ENCODE results near the gene SYAP1.
"Not testable (repeated sequence)": the region's sequence is repeated elsewhere in the genome, so short reads cannot be mapped to it uniquely, and the experiment has no call there.

The SYAP1 gene

DNA sequence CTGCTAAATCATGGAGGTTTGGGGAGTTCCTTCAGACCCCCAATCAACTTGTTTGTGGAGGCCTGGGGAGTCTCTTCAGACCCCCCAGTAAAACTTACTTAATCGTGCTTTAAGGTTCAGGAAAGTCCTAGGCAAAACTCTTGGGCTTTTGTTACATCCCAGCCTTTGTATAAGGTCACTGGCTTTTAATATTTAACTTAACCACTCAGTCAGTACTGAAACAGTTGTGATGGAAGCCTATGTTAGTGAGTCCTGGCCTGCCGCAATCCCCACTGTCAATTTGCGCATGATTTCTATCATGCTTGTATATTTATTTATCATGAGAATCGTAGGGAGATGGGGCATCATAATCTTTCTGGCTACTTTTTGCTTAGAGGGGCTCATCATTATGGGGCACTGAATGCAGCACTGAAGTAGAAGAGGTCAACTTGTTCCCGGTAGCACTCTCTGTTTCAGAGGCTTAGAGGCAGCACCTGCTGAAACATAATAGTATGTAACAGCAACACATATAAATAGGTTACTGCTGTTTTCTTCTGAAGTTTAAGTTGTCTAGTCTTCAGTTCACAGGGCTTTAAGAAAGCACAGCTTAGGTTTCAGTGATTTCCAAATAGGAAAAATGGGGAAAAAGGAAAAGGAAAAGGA, 7.1 kb downstream of the SYAP1 start:
- not testable (repeated sequence) for DNase-seq

DNA sequence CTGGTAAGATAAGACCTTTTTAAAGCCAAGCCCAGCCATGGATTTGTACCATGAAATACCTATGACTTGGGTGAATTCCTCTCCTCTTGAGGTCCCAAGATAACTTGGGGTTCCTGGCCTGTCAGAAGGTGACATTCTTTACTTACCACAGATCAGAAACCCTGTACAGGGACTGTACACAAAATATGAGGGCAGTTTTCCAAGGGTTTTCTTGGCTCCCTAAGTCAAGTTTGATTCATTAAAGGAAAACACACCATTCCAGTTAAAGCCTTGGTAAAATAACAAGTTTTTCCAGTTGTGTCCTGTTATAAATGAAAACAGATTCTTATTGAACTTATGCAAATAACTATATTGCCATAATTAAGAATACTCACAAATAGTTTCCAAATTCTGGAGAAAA, 8.2 kb downstream of the SYAP1 start:
- no peak for DNase-seq

DNA sequence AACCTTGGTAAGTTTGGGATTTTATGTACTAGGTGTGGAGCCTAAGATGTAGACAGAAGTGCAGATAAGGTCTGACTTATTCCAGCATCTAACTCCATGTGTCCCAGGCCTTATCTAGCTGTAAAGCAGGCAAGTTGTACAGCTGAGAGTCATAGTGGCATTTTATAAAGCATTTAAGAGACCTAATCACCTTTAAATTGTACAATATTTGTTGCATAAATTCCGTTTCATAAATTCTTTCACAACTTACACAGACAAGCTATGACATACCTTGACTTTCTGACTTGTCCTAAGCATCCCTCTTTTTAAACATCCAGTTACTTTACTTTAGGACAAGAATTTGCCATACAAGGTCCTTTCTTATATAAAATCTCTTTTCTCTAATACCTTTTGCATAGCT, 11.0 kb downstream of the SYAP1 start:
- no peak for DNase-seq

DNA sequence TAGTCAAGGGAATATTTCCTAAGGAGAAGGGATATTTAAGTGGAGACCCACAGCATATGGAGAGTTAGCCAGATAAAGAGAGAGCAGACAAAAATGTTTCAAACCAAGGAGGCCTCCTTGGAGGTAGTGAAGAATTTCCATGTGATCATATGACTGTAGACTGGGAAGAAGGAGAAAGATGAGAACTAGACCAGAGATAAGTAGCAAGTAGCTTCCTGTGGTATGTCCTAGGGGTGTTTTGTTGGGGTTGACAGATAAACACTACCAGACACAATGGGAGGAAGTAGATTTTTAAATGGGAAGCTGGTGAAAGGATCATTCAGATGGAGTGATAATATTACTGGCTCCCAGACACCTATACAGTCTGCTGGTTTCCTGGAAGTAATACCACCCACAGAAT, 13.6 kb downstream of the SYAP1 start:
- DNase-seq, result no peak

DNA sequence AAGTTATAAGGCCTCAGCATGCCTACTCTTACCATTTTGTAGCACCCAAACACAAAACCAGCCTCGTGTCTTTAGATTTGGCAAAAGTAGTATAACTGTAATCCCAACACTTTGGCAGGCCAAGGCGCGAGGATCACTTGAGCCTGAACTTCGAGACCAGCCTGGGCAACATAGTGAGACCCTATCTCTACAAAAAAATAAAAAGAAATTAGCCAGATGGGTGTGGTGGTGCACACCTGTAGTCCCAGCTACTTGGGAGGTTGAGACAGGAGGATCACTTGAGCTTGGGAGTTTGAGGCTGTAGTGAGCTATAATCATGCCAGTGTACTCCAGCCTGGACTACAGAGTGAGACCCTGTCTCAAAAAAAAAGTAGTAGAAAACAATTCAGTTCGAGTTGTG, 17.6 kb downstream of the SYAP1 start:
- DNase-seq, result no peak

DNA sequence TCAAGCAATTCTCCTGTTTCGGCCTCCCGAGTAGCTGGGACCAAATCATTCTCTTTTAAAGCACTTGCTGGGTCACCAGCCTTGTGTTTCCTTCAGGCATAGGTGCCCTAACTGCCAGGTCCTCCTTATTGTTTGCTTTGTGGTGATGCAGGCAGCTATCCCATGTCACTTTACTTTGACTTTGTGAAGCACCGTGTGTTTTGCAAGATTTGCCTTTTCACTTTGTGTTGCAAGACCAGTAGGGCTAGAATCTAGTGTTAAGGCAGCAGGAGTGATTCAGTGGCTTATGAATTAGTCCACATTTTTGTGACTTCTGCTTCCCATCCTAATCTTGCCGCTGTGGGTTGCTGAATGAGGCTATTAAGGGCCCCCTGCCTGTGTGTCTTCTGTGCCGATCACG, 20.2 kb downstream of the SYAP1 start:
- no peak for DNase-seq

DNA sequence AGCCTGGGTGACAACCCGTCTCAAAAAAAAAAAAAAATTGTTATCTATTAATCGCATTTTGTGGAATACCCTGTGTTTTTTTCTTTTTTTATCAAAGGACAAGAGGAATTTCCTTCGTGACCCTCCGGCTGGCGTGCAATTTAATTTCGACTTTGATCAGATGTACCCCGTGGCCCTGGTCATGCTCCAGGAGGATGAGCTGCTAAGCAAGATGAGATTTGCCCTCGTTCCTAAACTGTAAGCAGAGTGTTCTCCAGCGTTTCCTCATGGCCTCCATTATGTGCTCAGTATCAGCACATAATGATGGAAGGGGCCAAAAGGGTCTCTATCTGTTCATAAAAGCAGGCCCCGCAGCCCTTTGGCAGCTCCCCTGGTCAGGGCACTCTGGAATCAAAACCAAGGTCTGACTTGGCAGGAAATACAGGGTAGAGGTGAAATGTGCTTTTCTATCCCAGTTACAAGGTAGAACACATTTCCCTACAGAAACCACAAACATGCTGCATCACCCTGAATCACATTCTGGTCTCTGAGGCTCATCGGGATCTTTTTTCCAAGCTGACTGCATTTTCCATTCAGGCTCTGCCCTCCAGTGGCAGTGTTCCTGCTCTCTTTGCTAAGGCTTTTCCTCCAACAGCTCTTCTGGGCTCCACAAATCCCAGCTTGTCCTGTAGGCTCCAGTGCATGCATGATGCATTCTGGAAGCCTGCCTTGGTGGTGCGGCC, 24.4 kb downstream of the SYAP1 start:
- DNase-seq, result no peak

DNA sequence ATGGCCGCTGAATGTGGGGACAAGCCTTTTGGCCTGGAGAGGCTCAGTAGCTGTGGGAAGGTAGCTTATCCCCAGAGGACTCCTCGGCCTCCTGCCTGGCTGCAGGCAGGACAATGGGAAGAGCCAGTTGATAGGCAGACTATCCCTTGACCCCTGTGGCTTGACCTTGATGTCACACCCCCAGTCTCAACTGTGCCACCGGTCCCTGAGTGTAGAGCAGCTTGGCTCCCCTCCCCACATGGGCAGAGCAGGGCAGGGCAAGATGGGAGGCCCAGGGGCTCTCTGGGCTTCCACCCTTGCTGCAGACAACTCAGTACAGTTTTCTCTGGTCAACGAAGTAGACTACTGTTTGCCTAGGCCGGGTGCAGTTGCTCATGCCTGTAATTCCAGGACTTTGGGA, 25.7 kb downstream of the SYAP1 start:
- DNase-seq, result no peak

DNA sequence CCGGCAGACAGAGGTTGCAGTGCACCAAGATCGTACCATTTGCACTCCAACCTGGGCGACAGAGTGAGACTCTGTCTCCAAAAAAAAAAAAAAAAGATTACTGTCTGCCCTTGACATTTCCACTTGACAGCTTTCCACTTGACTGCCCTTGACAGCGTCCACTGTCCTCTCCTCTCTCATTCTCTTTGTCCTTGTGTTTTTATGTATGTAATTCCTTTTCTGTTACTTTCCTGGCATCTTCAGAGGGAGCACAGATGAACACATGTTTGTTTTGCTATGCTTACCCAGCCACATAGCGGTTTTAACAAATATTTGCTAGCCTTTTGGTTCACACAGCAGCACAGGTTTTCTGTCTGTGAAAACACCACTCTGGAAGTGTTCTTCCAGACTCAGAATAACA, 26.2 kb downstream of the SYAP1 start:
- no peak for DNase-seq

DNA sequence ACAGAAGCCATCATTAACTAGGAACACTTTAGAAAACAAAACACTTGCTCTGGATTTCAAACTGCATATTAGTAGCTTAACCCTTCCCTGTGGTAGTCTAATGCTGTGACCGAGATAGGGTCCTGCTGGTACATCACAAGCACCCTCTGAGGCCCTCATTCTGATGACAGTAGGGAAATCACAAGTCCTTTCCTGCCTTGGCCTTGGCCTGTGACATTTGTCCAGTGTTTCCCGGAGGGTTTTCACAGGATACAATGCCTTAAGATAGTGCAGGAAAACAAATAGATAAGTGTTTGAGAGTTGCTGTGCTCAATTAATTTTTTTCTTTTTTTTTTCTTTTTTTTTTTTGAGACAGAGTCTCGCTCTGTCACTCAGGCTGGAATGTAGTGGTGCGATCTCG, 29.0 kb downstream of the SYAP1 start:
- no peak for DNase-seq

DNA sequence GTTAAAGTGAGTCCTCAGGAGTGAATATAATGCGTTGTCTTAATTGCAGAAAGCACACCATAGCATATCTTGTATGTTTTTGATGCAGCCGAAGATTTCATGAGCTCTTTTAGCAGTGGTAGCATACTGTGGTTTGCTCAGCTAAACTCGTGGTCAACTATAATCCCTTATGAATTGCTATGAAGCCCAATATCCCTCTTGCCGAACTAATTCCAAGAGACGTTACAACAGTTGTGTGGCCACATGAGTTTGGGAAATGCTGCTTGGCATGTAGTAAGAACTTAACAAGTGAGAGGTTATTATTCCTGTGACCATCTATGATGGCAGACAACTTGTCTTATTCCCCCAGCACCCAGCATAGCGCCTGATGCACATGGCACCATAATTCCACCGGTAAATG, 30.7 kb downstream of the SYAP1 start:
- no peak for DNase-seq

DNA sequence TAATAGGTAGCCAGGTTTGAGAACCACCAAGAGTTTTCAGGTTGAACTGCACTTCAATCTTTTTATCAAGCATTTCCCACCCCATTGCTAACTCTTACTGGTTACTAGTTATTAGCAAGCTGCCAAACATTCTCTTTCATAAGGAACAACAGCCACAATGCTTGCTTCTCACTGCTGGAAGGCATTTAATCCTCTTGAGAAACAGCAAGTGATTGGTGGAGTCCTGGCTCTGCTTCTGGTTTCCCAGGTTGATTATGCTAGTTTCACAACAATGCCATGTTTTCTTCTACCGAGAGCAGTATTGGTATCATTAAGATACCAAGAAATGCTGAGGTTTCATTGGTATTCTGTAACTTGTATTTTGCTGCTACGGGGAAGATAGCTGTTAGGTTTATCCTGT, 34.6 kb downstream of the SYAP1 start:
- no peak for DNase-seq

DNA sequence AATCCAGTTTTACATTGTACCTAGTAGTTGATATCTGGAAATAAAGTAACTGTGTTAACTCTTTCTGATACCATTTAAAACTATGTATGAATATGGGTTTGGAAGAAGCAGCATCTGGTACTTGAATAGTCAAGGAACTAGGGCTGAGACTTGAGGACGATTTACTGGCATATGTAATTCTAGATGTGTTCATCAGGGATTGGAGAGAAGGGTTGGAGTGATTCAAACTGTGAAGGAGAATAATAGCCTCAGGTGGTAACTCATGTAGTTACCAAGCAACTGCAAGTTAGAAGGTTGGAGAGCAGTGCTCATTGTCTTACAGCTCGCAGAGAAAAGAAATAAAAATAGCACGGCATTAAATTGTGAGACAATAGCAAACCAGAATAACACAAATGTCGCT, 37.3 kb downstream of the SYAP1 start:
- DNase-seq, result no peak

DNA sequence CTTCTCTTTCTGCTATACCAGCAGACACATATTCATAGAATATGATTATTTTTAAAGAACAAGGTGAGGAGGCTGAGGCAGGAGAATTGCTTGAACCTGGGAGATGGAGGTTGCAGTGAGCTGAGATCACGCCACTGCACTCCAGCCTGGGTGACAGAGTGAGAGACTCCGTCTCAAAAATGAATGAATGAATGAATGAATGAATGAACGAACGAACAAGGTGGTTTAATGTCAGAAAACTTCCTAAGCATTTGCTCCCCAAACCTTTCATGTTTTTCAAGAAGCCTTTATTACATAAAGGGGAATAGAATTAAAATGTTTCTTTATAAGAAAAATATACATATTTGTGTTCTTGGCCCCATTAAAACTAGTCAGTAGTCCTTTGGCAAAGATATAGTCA, 42.1 kb downstream of the SYAP1 start:
- DNase-seq, result not testable (repeated sequence)

DNA sequence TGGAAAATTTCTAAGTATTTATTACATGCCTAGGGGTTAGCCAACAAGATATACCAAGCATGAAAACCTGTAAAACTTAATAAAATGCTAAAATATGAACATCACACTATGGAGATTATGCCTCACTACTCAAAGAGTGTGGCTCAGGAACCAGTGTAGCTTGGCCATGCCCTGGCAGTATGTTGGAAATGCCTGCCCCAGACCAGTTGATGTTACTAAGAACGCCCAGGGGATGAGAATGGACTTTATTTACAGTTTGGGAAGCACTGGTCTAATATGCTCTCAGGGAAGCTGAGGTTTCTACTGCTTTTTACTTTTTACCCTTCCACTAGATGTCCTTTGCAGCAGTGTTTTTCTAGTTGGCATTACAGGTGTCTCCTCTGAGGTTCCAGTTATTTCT, 43.2 kb downstream of the SYAP1 start:
- DNase-seq, result no peak

DNA sequence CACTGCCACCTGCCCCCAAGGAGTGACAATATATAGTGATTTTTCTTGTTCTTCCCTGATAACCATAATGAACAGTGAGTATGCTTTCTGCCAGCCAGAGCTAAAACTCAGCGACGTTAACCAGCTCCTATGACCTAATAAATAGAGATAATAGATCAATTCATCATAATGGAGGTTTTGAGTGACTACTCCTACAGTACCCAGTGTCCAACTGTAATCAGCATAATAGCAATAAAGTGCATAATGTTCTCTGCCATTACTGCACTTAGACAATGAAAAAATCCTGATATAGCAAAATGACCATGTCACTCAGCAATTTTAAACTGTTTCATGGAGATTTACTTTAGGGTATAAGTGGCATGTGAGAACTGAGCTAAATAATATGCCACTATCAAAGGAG, 46.2 kb downstream of the SYAP1 start:
- DNase-seq, result no peak

DNA sequence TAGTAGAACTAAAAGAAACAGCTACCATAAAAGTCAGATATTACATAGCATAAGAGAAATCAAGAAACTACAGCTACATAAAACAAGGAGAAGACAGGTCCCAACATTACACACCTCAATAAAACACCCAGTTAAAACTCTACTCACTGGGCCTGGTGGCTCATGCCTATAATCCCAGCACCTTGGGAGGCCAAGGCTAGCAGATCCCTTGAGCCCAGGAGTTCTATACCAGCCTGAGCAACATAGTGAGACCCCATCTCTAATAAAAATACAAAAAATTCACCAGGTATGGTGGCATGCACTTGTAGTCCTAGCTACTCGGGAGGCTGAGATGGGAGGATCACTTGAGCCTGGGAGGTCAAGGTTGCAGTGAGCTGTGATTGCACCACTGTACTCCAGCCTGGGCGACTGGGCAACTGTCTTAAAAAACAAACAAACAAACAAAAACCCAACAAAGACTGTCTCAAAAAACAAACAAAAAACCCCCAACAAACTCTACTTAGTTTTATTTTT, 51.6 kb downstream of the SYAP1 start:
- no peak for DNase-seq

DNA sequence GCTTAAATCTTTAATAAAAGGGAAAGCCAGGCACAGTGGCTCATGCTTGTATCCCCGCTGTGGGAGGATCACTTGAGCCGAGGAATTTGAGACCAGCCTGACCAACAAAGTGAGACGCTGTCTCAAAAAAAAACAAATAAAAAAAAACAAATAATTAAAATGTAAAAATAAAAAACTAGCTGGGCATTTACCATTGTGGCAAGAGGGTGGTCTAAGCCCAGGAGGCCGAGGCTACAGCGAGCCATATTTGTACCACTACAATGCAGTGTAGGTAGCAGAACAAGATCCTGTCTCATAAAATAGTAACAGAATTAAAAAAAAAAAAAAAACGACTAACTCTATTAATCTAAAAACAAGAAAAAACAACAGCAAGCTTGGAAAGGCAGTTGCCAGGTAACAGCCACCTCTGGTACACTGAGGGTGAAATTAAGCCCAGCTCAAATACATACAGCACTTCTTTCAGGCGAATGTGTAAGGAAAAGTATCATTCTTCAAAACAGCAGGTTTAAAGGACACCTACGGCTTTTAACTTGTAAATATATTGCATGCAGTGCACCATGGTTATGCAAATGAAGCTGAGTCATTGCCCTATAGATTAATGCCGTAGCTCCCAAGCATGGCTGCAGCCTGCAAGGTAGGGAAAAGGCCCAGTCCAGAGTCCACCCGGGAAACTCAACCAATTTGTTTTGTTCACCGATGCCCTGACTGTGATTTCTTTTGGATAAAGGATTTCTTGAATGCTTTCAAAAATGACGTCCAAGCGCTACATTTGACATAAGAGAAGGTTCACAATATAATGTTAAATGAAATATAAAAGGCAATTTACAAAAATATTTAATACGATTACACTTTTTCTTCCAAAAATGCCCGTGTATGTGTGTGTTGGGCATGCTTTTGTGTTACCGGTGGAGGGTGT, 52.3 kb downstream of the SYAP1 start:
- no peak for DNase-seq

DNA sequence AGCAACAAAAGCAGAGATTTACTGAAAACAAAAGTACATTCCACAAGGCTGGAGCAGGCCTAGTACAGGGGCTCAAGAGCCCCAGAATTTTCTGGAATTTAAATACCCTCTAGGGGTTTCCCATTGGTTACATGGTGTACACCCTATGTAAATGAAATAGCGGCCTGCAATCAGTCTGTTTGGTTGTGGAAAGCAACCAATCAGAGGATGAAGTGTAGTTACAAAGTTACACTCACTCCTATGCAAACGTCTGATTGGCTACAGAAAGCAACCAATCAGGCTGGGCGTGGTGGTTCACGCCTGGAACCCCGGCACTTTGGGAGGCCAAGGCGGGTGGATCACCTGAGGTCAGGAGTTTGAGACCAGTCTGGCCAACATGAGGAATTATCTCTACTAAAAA, 53.0 kb downstream of the SYAP1 start:
- no peak for DNase-seq

DNA sequence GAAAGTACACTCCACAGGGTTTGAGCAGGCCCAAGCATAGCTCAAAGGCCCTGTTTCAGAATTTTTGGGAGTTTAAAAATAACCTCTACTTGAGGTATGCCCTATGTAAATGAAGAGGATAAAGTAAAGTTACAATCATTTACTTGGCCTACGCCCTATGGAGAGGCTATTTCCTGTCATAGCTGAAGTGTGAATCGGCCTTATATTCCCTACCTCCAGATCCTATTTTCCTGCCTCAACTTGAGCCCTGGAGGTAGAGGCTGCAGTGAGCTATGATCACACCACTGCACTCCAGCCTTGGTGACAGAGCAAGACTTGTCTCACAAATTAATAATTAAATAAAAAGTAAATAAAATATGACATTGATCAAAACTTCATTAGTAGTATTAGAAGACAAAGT, 55.3 kb downstream of the SYAP1 start:
- DNase-seq, result no peak

DNA sequence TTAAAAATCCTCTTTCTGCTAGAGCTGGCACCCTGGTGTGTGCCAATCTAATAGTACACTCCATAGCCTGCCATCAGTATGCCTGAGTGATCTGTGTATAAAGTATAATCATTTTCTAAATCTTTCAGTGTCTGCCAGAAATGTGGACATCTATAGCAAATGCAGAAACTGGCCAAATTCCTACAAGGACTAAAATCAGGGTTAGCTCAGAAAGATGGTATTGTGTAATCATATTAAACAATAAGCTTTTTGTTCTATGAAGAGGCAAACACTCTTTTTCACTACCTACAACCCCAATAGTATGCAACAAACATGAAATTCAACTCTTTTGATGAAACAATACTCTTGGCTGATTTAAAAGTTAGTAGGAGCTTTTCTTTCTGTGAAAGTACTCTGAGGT, 59.1 kb downstream of the SYAP1 start:
- no peak for DNase-seq

DNA sequence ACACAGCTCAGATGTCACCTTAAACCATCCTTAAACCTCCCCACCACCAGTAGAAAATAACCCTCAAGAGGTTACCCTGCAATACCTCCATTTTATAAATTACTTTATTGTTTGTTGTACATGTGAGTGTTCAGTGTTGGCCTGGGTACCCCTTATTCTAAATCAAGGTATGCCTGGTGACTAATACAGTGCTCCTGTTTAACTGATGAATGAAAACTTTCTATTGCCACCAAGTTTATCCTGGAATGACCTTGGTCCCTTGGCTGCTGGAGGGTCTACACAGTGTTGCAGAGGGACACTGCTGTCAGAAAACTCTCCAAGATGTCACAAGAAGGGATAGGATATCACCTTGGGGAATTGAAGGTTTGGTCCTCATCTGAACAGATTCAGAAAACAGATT, 59.6 kb downstream of the SYAP1 start:
- no peak for DNase-seq

DNA sequence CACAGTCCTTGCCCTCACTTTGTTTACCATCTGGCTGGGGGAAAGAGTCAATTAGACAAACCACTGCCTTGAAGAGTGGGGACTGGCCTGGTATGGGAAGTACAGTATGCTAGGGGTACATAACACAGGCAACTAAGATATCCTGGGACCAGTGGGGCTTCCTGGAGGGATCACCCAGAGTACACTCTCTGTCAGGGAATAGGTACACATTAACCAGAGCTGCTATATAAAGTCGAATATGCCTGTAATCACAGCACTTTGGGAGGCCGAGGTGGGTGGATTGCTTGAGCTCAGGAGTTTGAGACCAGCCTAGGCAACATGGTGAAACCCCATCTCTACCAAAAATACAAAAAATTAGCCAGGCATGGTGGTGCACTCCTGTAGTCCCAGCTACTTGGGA, 60.4 kb downstream of the SYAP1 start:
- DNase-seq, result not testable (repeated sequence)

DNA sequence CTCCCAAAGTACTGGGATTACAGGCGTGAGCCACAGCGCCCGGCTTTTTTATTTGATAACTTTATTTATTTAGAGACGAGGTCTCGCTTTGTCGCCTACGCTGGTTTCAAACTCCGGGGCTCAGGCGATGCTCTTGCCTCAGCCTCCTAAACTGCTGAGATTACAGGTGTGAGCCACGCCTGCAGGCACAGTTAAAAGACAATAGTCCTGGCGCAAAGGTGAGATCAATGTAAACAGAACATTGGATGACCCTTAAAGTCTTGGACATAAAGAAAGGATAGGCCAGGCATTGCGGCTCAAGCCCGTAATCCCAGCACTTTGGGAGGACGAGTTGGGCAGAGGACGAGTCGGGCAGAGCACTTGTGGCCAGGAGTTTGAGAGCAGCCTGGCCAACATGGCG, 64.0 kb downstream of the SYAP1 start:
- DNase-seq, result no peak

All from stimulated activated CD8-positive, alpha-beta memory T cell treated with anti-CD3 and anti-CD28 coated beads, Interleukin-4, amount 100 ng/mL, for 48 hours (primary cell).